ENCODE data around the gene HEATR5B. TPM values are rescaled to one million over a fixed set of nuclear protein-coding genes. Genes with fewer than 3 reads are reported as not detected.
A peak's percentile ranks its signal among the peaks of the same experiment; 100 is the strongest.

HEATR5B gene
- total and polyA plus RNA-seq, 4 donors, result 6.5 to 54.9 (median 16.1) TPM

- Histone ChIP-seq H3K4me3 (no peak overlapping the region), H3K36me3 (ENCODE audit: control insufficient read depth in 4 of 4, insufficient read depth in 4 of 4, low read length in 4 of 4) (peaks cover 18 to 20% (median 19%) of the 10 kb centered on the region in 4 donors), H3K27ac (ENCODE audit: low read depth in 1 of 2, low read length in 1 of 2) (peak overlapping the region in 1 of 2 donors; percentile 83), H3K4me1 (ENCODE audit: control insufficient read depth in 5 of 5, insufficient read depth in 5 of 5, low read length in 5 of 5) (peaks cover 0 to 16% (median 9%) of the 10 kb centered on the region in 5 donors), H3K27me3 (ENCODE audit: control insufficient read depth in 3 of 3, insufficient read depth in 3 of 3, low read length in 2 of 3) (no peaks in the 10 kb centered on the region), H3K9me3 (ENCODE audit: control insufficient read depth in 4 of 4, insufficient read depth in 3 of 4, low read length in 3 of 4) (no peaks in the 10 kb centered on the region), H3K9ac (ENCODE audit: insufficient read depth in 1 of 2, low read length in 2 of 2) (no peak overlapping the region)
- no peak for ATAC-seq (ENCODE audit: insufficient read depth, low FRiP score)
- 59 to 80% methylated on average over 5 of the region's 5 CpGs for WGBS, 2 donors
- no peak for TF ChIP-seq CTCF (IDR thresholded peaks at IDR 0.05; ENCODE audit: control extremely low read depth, extremely low read depth)
- peak; percentile 89 to 94 (median 93) for DNase-seq
These were observed 63.8 kb downstream of the HEATR5B start for GRCh38 chr2:37020212-37020886.

DNA sequence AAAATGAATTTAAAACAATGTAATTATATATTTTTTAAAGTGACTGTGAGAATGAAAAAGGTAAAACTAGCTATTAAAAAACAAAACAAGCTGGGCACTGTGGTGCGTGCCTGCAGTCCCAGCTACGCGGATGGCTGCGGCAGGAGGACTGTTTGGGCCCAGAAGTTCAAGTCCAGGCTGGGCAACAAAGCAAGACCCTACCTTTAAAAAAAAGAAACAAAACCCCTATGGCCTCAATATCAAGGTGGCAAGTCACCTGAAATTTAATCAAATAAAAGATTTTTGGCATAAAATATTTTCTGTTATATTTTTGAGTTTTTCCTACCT lies 70.9 kb downstream of the HEATR5B start:
- Histone ChIP-seq H3K4me1 (ENCODE audit: control insufficient read depth in 5 of 5, insufficient read depth in 5 of 5, low read length in 5 of 5) (peaks cover 0 to 8% (median 0%) of the 10 kb centered on the region in 5 donors), H3K27ac (ENCODE audit: low read depth in 1 of 2, low read length in 1 of 2) (peak overlapping the region in 1 of 2 donors; percentile 56), H3K27me3 (ENCODE audit: control insufficient read depth in 3 of 3, insufficient read depth in 3 of 3, low read length in 2 of 3) (no peaks in the 10 kb centered on the region), H3K9ac (ENCODE audit: insufficient read depth in 1 of 2, low read length in 2 of 2) (no peak overlapping the region), H3K4me3 (no peak overlapping the region), H3K36me3 (ENCODE audit: control insufficient read depth in 4 of 4, insufficient read depth in 4 of 4, low read length in 4 of 4) (peaks cover 11 to 24% (median 17%) of the 10 kb centered on the region in 4 donors), H3K9me3 (ENCODE audit: control insufficient read depth in 4 of 4, insufficient read depth in 3 of 4, low read length in 3 of 4) (no peaks in the 10 kb centered on the region)
- no peak for DNase-seq
- 60 to 90% methylated on average over 4 of the region's 4 CpGs for WGBS, 2 donors
- no peak for ATAC-seq (ENCODE audit: insufficient read depth, low FRiP score)
- no peak for TF ChIP-seq CTCF (IDR thresholded peaks at IDR 0.05; ENCODE audit: control extremely low read depth, extremely low read depth)

- Histone ChIP-seq H3K27me3 (ENCODE audit: control insufficient read depth in 3 of 3, insufficient read depth in 3 of 3, low read length in 2 of 3) (no peaks in the 10 kb centered on the region), H3K4me1 (ENCODE audit: control insufficient read depth in 5 of 5, insufficient read depth in 5 of 5, low read length in 5 of 5) (peaks cover 0 to 8% (median 0%) of the 10 kb centered on the region in 5 donors), H3K27ac (ENCODE audit: low read depth in 1 of 2, low read length in 1 of 2) (no peak overlapping the region), H3K9ac (ENCODE audit: insufficient read depth in 1 of 2, low read length in 2 of 2) (no peak overlapping the region), H3K9me3 (ENCODE audit: control insufficient read depth in 4 of 4, insufficient read depth in 3 of 4, low read length in 3 of 4) (no peaks in the 10 kb centered on the region), H3K4me3 (no peak overlapping the region), H3K36me3 (ENCODE audit: control insufficient read depth in 4 of 4, insufficient read depth in 4 of 4, low read length in 4 of 4) (peaks cover 12 to 31% (median 21%) of the 10 kb centered on the region in 4 donors)
- 38 to 61% methylated on average over 5 of the region's 5 CpGs for WGBS, 2 donors
- no peak for ATAC-seq (ENCODE audit: insufficient read depth, low FRiP score)
- no peak for DNase-seq
- TF ChIP-seq CTCF (IDR thresholded peaks at IDR 0.05; ENCODE audit: control extremely low read depth, extremely low read depth), result no peak
These were observed 73.0 kb downstream of the HEATR5B start for GRCh38 chr2:37011130-37011529.

Data from lung (tissue), 12 donors.